Measurements from ENCODE around the gene PAGR1. TPM values are rescaled to one million over a fixed set of nuclear protein-coding genes. Genes with fewer than 3 reads are reported as not detected.

Gene PAGR1
- total and polyA plus RNA-seq, 2 of the 13 experiments (the other 11 are each of a cell fraction or from before 2014, with no cell fraction given) = 9.8 to 66.4 TPM

- TF ChIP-seq, protein P1, sequence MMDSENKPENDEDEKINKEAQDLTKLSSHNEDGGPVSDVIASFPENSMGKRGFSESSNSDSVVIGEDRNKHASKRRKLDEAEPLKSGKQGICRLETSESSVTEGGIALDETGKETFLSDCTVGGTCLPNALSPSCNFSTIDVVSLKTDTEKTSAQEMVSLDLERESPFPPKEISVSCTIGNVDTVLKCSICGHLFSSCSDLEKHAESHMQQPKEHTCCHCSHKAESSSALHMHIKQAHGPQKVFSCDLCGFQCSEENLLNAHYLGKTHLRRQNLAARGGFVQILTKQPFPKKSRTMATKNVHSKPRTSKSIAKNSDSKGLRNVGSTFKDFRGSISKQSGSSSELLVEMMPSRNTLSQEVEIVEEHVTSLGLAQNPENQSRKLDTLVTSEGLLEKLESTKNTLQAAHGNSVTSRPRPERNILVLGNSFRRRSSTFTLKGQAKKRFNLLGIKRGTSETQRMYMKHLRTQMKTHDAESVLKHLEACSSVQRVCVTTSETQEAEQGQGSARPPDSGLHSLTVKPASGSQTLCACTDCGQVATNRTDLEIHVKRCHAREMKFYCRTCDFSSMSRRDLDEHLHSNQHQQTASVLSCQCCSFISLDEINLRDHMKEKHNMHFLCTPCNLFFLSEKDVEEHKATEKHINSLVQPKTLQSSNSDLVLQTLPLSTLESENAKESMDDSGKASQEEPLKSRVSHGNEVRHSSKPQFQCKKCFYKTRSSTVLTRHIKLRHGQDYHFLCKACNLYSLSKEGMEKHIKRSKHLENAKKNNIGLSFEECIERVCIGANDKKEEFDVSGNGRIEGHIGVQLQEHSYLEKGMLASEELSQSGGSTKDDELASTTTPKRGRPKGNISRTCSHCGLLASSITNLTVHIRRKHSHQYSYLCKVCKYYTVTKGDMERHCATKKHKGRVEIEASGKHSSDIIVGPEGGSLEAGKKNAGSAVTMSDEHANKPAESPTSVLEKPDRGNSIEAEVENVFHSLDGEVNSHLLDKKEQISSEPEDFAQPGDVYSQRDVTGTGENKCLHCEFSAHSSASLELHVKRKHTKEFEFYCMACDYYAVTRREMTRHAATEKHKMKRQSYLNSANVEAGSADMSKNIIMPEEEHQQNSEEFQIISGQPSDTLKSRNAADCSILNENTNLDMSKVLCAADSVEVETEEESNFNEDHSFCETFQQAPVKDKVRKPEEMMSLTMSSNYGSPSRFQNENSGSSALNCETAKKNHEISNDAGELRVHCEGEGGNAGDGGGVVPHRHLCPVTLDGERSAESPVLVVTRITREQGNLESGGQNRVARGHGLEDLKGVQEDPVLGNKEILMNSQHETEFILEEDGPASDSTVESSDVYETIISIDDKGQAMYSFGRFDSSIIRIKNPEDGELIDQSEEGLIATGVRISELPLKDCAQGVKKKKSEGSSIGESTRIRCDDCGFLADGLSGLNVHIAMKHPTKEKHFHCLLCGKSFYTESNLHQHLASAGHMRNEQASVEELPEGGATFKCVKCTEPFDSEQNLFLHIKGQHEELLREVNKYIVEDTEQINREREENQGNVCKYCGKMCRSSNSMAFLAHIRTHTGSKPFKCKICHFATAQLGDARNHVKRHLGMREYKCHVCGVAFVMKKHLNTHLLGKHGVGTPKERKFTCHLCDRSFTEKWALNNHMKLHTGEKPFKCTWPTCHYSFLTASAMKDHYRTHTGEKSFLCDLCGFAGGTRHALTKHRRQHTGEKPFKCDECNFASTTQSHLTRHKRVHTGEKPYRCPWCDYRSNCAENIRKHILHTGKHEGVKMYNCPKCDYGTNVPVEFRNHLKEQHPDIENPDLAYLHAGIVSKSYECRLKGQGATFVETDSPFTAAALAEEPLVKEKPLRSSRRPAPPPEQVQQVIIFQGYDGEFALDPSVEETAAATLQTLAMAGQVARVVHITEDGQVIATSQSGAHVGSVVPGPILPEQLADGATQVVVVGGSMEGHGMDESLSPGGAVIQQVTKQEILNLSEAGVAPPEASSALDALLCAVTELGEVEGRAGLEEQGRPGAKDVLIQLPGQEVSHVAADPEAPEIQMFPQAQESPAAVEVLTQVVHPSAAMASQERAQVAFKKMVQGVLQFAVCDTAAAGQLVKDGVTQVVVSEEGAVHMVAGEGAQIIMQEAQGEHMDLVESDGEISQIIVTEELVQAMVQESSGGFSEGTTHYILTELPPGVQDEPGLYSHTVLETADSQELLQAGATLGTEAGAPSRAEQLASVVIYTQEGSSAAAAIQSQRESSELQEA (CRISPR knock-in tag; IDR thresholded peaks at IDR 0.05; ENCODE audit: not compliant biosample characterization) = peak; percentile 31
- no peak for TF ChIP-seq ZNF567 (CRISPR knock-in tag; IDR thresholded peaks at IDR 0.05; ENCODE audit: borderline replicate concordance)
- no peak for TF ChIP-seq SP1 (IDR thresholded peaks at IDR 0.05)
- TF ChIP-seq SP1 (CRISPR knock-in tag; IDR thresholded peaks at IDR 0.05) = peak; percentile 74
- no peak for TF ChIP-seq ZKSCAN1 (IDR thresholded peaks at IDR 0.05; ENCODE audit: low read length)
- no peak for TF ChIP-seq ZFYVE20 (CRISPR knock-in tag; IDR thresholded peaks at IDR 0.05; ENCODE audit: borderline replicate concordance, low read depth)
- TF ChIP-seq, protein P2, sequence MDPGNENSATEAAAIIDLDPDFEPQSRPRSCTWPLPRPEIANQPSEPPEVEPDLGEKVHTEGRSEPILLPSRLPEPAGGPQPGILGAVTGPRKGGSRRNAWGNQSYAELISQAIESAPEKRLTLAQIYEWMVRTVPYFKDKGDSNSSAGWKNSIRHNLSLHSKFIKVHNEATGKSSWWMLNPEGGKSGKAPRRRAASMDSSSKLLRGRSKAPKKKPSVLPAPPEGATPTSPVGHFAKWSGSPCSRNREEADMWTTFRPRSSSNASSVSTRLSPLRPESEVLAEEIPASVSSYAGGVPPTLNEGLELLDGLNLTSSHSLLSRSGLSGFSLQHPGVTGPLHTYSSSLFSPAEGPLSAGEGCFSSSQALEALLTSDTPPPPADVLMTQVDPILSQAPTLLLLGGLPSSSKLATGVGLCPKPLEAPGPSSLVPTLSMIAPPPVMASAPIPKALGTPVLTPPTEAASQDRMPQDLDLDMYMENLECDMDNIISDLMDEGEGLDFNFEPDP (CRISPR knock-in tag; conservative IDR thresholded peaks at IDR 0.05) = no peak
- no peak for TF ChIP-seq GABPA (IDR thresholded peaks at IDR 0.05; ENCODE audit: low read depth, low read length)
- TF ChIP-seq GABPA (CRISPR knock-in tag; IDR thresholded peaks at IDR 0.05; ENCODE audit: low read depth) = peak; percentile 23; the same call in 1 of the 2 replicates
- TF ChIP-seq RARG (CRISPR knock-in tag; IDR thresholded peaks at IDR 0.05; ENCODE audit: low read depth) = no peak
- TF ChIP-seq ARNT (IDR thresholded peaks at IDR 0.05) = no peak
- TF ChIP-seq JARID2 (CRISPR knock-in tag; IDR thresholded peaks at IDR 0.05; ENCODE audit: insufficient replicate concordance) = no peak
- no peak for TF ChIP-seq NR2F2 (IDR thresholded peaks at IDR 0.05; ENCODE audit: borderline replicate concordance, low read depth)
- TF ChIP-seq SNAI1 (CRISPR knock-in tag; IDR thresholded peaks at IDR 0.05; ENCODE audit: borderline replicate concordance) = 0 out of 2 replicates have a peak, but pooled peaks have one; percentile 55
- TF ChIP-seq, protein P3, sequence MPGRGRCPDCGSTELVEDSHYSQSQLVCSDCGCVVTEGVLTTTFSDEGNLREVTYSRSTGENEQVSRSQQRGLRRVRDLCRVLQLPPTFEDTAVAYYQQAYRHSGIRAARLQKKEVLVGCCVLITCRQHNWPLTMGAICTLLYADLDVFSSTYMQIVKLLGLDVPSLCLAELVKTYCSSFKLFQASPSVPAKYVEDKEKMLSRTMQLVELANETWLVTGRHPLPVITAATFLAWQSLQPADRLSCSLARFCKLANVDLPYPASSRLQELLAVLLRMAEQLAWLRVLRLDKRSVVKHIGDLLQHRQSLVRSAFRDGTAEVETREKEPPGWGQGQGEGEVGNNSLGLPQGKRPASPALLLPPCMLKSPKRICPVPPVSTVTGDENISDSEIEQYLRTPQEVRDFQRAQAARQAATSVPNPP (CRISPR knock-in tag; IDR thresholded peaks at IDR 0.05) = no peak
- peak; percentile 72 for TF ChIP-seq ZNF574 (CRISPR knock-in tag; IDR thresholded peaks at IDR 0.05)
- TF ChIP-seq STAT5B (CRISPR knock-in tag; IDR thresholded peaks at IDR 0.05) = no peak
Measured at GRCh38 chr16:29811170-29811895, 4.6 kb upstream of the PAGR1 start (continued).

Measured in HepG2 (cell line).